Loucy (cell line): ENCODE results near the gene NDUFA8.

ENCODE experiments used
- EZH2phosphoT487 ChIP-seq: fragments of 200-600 bp; IDR thresholded peaks from 2 replicates; pipeline ENCODE4 v1.6.1; 2018; ENCODE audit warnings: antibody characterized with exemption, mild to moderate bottlenecking, moderate library complexity, borderline replicate concordance
- TF ChIP-seq, protein P1 (sequence below): fragments of 200-600 bp; sonication (generic); conservative IDR thresholded peaks from 2 replicates; pipeline ENCODE4 v1.5.1; 2014; ENCODE audit warnings: mild to moderate bottlenecking, antibody characterized with exemption, low read length

DNA sequence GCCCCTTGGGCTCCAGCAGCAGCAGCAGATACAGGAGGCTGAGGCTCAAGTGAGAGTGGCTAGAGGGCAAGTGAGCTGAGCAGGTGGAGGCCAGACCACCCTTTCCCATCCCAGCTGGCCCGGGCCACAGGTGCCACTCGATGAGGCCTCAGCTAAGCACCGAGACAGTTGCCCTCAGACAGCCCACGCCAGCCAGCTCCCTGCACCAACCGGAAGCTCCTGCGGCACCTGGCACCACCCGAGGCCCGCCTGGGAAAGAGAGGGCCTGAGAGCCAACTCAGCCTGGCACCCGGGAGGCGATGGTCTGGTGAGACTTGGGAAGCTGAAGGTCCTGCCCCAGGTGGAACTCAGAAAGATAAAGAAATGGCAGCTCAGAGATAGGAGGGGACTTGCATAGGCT, 38.2 kb downstream of the NDUFA8 start:
- TF ChIP-seq, protein P1, sequence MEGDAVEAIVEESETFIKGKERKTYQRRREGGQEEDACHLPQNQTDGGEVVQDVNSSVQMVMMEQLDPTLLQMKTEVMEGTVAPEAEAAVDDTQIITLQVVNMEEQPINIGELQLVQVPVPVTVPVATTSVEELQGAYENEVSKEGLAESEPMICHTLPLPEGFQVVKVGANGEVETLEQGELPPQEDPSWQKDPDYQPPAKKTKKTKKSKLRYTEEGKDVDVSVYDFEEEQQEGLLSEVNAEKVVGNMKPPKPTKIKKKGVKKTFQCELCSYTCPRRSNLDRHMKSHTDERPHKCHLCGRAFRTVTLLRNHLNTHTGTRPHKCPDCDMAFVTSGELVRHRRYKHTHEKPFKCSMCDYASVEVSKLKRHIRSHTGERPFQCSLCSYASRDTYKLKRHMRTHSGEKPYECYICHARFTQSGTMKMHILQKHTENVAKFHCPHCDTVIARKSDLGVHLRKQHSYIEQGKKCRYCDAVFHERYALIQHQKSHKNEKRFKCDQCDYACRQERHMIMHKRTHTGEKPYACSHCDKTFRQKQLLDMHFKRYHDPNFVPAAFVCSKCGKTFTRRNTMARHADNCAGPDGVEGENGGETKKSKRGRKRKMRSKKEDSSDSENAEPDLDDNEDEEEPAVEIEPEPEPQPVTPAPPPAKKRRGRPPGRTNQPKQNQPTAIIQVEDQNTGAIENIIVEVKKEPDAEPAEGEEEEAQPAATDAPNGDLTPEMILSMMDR, result no peak
- no peak for TF ChIP-seq EZH2phosphoT487
